CD8-positive, alpha-beta memory T cell (primary cell): ENCODE results near the gene SGPP2. TPM values are rescaled to one million over a fixed set of nuclear protein-coding genes. Genes with fewer than 3 reads are reported as not detected.

ENCODE experiments used
- CTCF ChIA-PET: fragments of 350-600 bp; sonication (Branson Sonifier 250); formaldehyde crosslinking; loops from one replicate; lab custom pipeline; 2021; ENCODE audit warnings: antibody characterized with exemption; lab: Charles Lee
- POLR2A ChIA-PET: fragments of 350-600 bp; sonication (Branson Sonifier 250); formaldehyde crosslinking; loops from one replicate; lab custom pipeline; 2021; ENCODE audit warnings: antibody characterized with exemption; lab: Charles Lee
- DNase-seq, 5 donors: peaks; one replicate each; pipeline versions ENCODE4 v3.0.0 to v3.0.0-alpha.2; 2020 to 2022; ENCODE audit warnings: mixed read lengths in 1 of 5
- H3K27ac ChIP-seq: one replicate; pipeline ENCODE4 v1.7.0; 2013; ENCODE audit warnings: low read depth, mild to moderate bottlenecking, low read length, moderate library complexity
- H3K27me3 ChIP-seq: 2 replicates; pipeline ENCODE4 v1.7.0; 2013; ENCODE audit warnings: low read length, mild to moderate bottlenecking; ENCODE audit not compliant: insufficient read depth, poor library complexity, severe bottlenecking
- H3K36me3 ChIP-seq: 2 replicates; pipeline ENCODE4 v1.7.0; 2013; ENCODE audit warnings: mild to moderate bottlenecking, low read length, moderate library complexity; ENCODE audit not compliant: insufficient read depth
- H3K4me1 ChIP-seq: 2 replicates; pipeline ENCODE4 v1.7.0; 2013; ENCODE audit warnings: mild to moderate bottlenecking, low read length, moderate library complexity; ENCODE audit not compliant: insufficient read depth
- H3K4me3 ChIP-seq: 2 replicates; pipeline ENCODE4 v1.7.0; 2013; ENCODE audit warnings: mild to moderate bottlenecking, low read length
- H3K9me3 ChIP-seq: 2 replicates; pipeline ENCODE4 v1.7.0; 2013; ENCODE audit warnings: mild to moderate bottlenecking, low read length
- H3K27ac Mint-ChIP-seq, 8 donors: one replicate each; pipeline ENCODE4 v1.8.0; 2020 to 2021; ENCODE audit warnings: mixed read lengths in 8 of 8, mild to moderate bottlenecking in 6 of 8, inconsistent platforms in 3 of 8, moderate library complexity in 3 of 8
- H3K27me3 Mint-ChIP-seq, 2 donors: one replicate each; pipeline ENCODE4 v1.8.0; 2020 to 2021; ENCODE audit warnings: mixed read lengths in 2 of 2, mild to moderate bottlenecking in 1 of 2, moderate library complexity in 1 of 2
- H3K36me3 Mint-ChIP-seq, 3 donors: one replicate each; pipeline ENCODE4 v1.8.0; 2020 to 2021; ENCODE audit warnings: mixed read lengths in 3 of 3, inconsistent platforms in 1 of 3, mild to moderate bottlenecking in 1 of 3
- H3K4me1 Mint-ChIP-seq, 3 donors: one replicate each; pipeline ENCODE4 v1.8.0; 2020 to 2021; ENCODE audit warnings: mixed read lengths in 3 of 3, inconsistent platforms in 1 of 3, mild to moderate bottlenecking in 1 of 3
- H3K4me3 Mint-ChIP-seq, 7 donors: one replicate each; pipeline ENCODE4 v1.8.0; 2020 to 2021; ENCODE audit warnings: mixed read lengths in 7 of 7, mild to moderate bottlenecking in 6 of 7, moderate library complexity in 4 of 7, inconsistent platforms in 2 of 7
- H3K9me3 Mint-ChIP-seq, 5 donors: one replicate each; pipeline ENCODE4 v1.8.0; 2020 to 2022; ENCODE audit warnings: mixed read lengths in 5 of 5, mild to moderate bottlenecking in 3 of 5, moderate library complexity in 2 of 5, inconsistent platforms in 1 of 5
- polyA plus RNA-seq: library from polyadenylated mRNA; unstranded; fragments of 300-500 nt; fragmentation: Illumina TruSeq; gene quantifications from one replicate; pipeline ENCODE4 v1.2.3, GENCODE V29; 2021
- total RNA-seq, 2 experiments: library from RNA; stranded (reverse); gene quantifications; one replicate each; pipeline ENCODE4 v1.2.3, GENCODE V29; 2021

The SGPP2 gene
- total and polyA plus RNA-seq, 3 experiments from 2014 or later = 2.2 to 7.6 (median 6.5) TPM

DNA sequence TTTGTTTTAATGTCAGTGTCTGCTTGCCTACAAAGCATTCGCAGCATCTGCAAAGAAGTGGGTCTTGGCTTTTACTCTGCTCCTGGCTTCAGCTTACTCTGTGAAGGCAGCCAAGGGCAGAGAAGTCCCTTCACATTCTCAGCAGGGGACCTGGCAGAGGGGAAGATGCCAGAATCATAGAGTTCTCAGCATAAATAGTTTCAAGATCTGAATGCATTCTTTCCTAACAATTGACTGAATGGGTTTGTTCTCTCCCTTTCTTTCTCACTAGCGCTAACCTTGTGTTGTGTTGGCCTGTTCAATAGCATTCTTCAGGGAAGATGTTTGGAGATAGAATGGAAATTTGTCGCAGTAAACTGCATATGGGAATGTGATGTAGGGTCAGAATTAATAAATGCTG lies 124.6 kb downstream of the SGPP2 start:
- CTCF ChIA-PET = no interaction called here

DNA sequence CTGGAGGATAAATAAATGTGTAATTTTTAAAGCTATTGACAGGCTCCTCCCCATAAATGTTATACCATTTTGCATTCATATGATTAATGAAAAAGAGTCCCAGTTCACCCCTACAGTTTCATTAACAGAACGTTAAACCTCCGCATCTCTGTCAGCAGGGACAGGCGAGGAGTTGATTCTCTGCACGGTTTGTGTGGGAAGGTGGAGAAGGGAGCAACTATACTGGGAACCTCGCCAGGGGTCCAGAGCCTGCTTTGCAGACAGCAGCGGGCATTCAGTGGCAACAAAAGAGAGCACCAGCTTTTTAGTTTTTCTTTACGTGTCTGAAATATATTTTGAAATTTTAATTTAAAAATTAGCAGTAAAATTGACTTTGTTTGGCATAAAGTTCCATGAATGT lies 130.2 kb downstream of the SGPP2 start:
- no peak overlapping the region for H3K27ac ChIP-seq
- Mint-ChIP-seq H3K36me3 (no peaks in the 10 kb centered on the region), H3K4me1 (no peaks in the 10 kb centered on the region), H3K4me3 (no peak overlapping the region), H3K27me3 (peaks cover 9 to 13% of the 10 kb centered on the region in 2 donors), H3K9me3 (no peaks in the 10 kb centered on the region), H3K27ac (no peak overlapping the region)
- POLR2A ChIA-PET = interaction anchor here (0.6 kb wide), 1 partner anchor 194 kb away, joined by 8 read pairs; no protein-coding TSS in a partner anchor
- CTCF ChIA-PET = no interaction called here
- no peaks in the 10 kb centered on the region for H3K9me3 ChIP-seq
- H3K27me3 ChIP-seq = no peaks in the 10 kb centered on the region
- H3K36me3 ChIP-seq = no peaks in the 10 kb centered on the region
- H3K4me1 ChIP-seq = no peaks in the 10 kb centered on the region
- no peak for DNase-seq
- H3K4me3 ChIP-seq = no peak overlapping the region

More for the DNA sequence above, 124.6 kb downstream of the SGPP2 start:
- no peaks in the 10 kb centered on the region for H3K9me3 Mint-ChIP-seq
- Histone ChIP-seq H3K27ac (no peak overlapping the region), H3K4me1 (no peaks in the 10 kb centered on the region), H3K9me3 (no peaks in the 10 kb centered on the region), H3K36me3 (no peaks in the 10 kb centered on the region), H3K4me3 (no peak overlapping the region), H3K27me3 (no peaks in the 10 kb centered on the region)
- no peaks in the 10 kb centered on the region for H3K4me1 Mint-ChIP-seq
- peaks cover 4 to 13% of the 10 kb centered on the region in 2 donors for H3K27me3 Mint-ChIP-seq
- H3K4me3 Mint-ChIP-seq = no peak overlapping the region
- DNase-seq = no peak
- H3K27ac Mint-ChIP-seq = no peak overlapping the region
- POLR2A ChIA-PET = no interaction called here
- no peaks in the 10 kb centered on the region for H3K36me3 Mint-ChIP-seq

DNA sequence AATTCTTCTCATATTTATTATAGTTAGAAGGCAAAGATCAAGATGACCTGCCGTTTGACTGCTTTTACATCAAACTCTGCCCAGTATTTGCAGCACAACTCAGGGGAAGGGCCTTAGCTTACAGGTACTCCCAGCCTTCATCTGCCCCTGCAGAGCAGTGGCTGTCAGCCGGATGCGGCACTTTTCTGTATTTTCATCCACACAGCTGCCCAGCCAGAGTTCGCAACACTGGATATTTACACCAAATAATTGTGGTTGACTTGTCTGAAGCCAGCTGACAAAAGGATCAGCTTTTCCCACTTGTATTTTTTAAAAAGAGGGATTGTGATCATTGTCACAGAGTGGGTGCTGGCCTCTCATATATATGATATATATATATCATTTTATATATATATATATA lies 136.8 kb downstream of the SGPP2 start:
- peaks cover 0 to 5% (median 3%) of the 10 kb centered on the region in 3 donors for H3K36me3 Mint-ChIP-seq
- no peak for DNase-seq
- CTCF ChIA-PET = no interaction called here
- Histone ChIP-seq H3K4me3 (no peak overlapping the region), H3K27ac (no peak overlapping the region), H3K36me3 (no peaks in the 10 kb centered on the region), H3K27me3 (no peaks in the 10 kb centered on the region), H3K4me1 (no peaks in the 10 kb centered on the region), H3K9me3 (no peaks in the 10 kb centered on the region)
- peaks cover 0 to 3% (median 2%) of the 10 kb centered on the region in 3 donors for H3K4me1 Mint-ChIP-seq
- peaks cover 0 to 2% (median 0%) of the 10 kb centered on the region in 5 donors for H3K9me3 Mint-ChIP-seq
- H3K27me3 Mint-ChIP-seq = peaks cover 0 to 6% of the 10 kb centered on the region in 2 donors
- no peak overlapping the region for H3K27ac Mint-ChIP-seq
- H3K4me3 Mint-ChIP-seq = no peak overlapping the region
- POLR2A ChIA-PET = no interaction called here

DNA sequence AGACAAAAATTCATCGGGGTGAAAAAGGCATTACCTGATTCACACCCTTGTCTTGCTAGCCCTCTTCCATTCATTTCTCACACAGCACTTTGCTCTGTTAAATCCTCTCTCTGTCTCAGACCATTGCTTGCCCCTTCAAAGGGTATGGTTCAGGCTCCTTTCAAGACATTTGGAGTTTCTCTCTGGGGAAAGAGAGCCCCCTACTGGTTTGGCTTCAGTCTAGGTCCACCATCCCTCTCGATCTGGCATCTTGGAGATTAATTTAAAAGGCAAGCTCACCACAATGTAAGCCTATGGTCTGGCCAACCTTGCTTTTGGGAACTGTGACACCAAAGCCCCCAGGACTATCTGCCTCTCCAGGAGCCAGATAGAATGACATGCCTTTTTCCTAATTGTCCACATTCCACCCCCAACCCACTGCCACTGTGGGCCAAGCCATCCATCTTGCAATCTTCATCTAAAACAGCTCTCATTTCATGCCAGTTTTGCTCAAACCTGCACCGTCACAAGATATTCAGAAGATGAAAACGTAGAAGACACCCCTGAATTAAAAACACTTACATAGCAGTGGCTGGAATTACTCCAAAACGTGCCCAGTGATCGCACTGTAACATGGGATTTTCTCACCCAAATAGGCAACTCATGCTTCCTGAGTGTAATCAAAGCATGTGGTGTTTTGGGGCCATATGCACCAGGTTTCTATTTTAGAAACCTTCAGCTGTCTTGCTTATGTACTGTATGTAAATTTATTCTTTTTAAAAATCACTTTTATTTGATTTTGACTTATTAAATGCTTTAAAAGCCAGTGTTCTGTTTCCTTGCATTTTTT lies 137.7 kb downstream of the SGPP2 start:
- H3K4me1 ChIP-seq = no peaks in the 10 kb centered on the region
- Mint-ChIP-seq H3K27ac (peak overlapping the region in 1 of 8 donors; percentile 38), H3K9me3 (peaks cover 0 to 2% (median 0%) of the 10 kb centered on the region in 5 donors), H3K4me1 (peaks cover 0 to 3% (median 2%) of the 10 kb centered on the region in 3 donors), H3K27me3 (peaks cover 0 to 5% of the 10 kb centered on the region in 2 donors), H3K36me3 (peaks cover 0 to 14% (median 3%) of the 10 kb centered on the region in 3 donors), H3K4me3 (no peak overlapping the region)
- no peak overlapping the region for H3K4me3 ChIP-seq
- H3K27ac ChIP-seq = no peak overlapping the region
- DNase-seq = no peak
- no peaks in the 10 kb centered on the region for H3K36me3 ChIP-seq
- H3K27me3 ChIP-seq = no peaks in the 10 kb centered on the region
- ChIA-PET POLR2A (no interaction called here), CTCF (interaction anchor here (0.7 to 1.2 kb wide), 2 partner anchors 17 to 244 kb away, joined by 3 to 8 read pairs; no protein-coding TSS in a partner anchor)
- no peaks in the 10 kb centered on the region for H3K9me3 ChIP-seq

DNA sequence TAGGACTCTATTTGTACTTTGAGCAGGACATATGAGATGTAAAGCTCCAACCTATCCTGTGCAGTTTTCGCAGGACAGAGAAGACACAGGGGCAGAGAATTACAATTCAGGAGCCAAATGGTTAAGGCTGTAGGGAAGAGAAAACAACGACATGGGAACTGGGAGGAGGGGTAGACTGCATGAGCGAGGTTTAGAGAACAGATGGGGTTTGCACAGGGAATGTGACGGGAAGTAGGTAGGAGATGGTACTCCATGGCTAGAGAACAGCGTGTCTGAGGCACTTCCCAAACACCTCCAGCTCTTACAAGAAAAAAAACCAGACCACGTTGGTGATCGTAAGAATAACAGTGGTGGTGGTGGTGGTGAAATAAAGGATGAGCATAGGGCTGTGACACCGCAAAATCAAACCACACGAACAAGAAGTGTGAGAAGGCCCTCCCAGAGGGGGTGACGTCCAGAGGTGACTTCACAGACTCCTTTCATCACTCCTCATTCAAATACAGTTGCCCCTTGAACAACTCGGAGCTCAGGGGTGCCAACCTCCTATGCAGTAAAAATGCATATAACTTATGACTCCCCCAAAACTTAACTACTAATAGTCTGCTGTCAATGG lies 138.9 kb downstream of the SGPP2 start:
- DNase-seq = no peak
- Mint-ChIP-seq H3K4me3 (no peak overlapping the region), H3K36me3 (peaks cover 0 to 21% (median 7%) of the 10 kb centered on the region in 3 donors), H3K27me3 (peaks cover 0 to 3% of the 10 kb centered on the region in 2 donors), H3K4me1 (peaks cover 0 to 3% (median 2%) of the 10 kb centered on the region in 3 donors), H3K27ac (no peak overlapping the region), H3K9me3 (peaks cover 0 to 2% (median 0%) of the 10 kb centered on the region in 5 donors)
- Histone ChIP-seq H3K4me1 (no peaks in the 10 kb centered on the region), H3K36me3 (no peaks in the 10 kb centered on the region), H3K9me3 (no peaks in the 10 kb centered on the region), H3K4me3 (no peak overlapping the region), H3K27me3 (no peaks in the 10 kb centered on the region), H3K27ac (no peak overlapping the region)
- ChIA-PET POLR2A (no interaction called here), CTCF (no interaction called here)

DNA sequence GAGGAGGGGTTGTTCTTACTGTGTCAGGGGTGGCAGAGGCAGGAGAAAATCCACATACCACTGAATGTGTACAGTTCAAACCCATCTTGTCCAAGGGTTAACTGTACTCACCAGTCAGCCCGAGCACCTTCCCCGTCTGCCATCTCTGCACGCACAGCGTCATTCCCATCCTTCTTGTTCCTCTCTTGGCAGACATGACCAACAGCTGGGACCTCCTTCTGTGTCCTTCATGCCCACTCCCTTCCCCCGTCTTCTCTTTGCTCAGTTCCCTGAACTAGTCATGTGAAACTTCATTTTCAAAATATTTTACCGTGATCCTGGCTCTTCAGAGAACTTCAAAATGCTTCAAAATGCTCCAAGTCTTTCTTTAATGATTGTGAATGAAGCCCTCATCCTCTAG lies 139.6 kb downstream of the SGPP2 start:
- no peak overlapping the region for H3K4me3 Mint-ChIP-seq
- no peaks in the 10 kb centered on the region for H3K36me3 ChIP-seq
- peaks cover 0 to 2% of the 10 kb centered on the region in 2 donors for H3K27me3 Mint-ChIP-seq
- ChIA-PET CTCF (interaction anchor here (1.0 kb wide), 1 partner anchor 246 kb away, joined by 4 read pairs; no protein-coding TSS in a partner anchor), POLR2A (no interaction called here)
- H3K36me3 Mint-ChIP-seq = peaks cover 0 to 24% (median 8%) of the 10 kb centered on the region in 3 donors
- no peaks in the 10 kb centered on the region for H3K9me3 ChIP-seq
- peaks cover 0 to 3% (median 2%) of the 10 kb centered on the region in 3 donors for H3K4me1 Mint-ChIP-seq
- no peaks in the 10 kb centered on the region for H3K27me3 ChIP-seq
- H3K27ac ChIP-seq = no peak overlapping the region
- H3K4me1 ChIP-seq = no peaks in the 10 kb centered on the region
- H3K9me3 Mint-ChIP-seq = peaks cover 0 to 2% (median 0%) of the 10 kb centered on the region in 5 donors
- H3K27ac Mint-ChIP-seq = peak overlapping the region in 1 of 8 donors; percentile 51
- no peak for DNase-seq
- H3K4me3 ChIP-seq = no peak overlapping the region

DNA sequence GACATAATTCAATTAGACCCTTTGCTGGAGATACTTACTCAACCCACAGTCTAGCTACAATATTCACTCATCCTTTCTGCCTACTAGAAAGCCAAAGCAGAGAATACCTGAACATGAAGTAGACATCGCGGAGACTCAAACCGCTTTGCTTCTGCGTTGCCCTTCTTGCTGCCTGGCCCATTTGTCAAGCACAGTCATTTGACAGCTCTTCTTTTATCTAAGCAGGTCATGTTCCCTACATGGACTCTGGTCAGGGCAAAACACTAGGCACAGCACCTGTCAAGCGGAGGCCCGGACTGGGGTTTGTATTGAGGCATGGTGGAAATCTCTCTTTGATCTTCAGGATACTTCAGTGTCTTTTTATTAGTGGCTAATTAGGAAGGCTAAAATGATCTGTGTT lies 141.9 kb downstream of the SGPP2 start:
- Mint-ChIP-seq H3K4me3 (no peak overlapping the region), H3K27ac (no peak overlapping the region), H3K9me3 (no peaks in the 10 kb centered on the region), H3K4me1 (peaks cover 0 to 3% (median 2%) of the 10 kb centered on the region in 3 donors), H3K36me3 (peaks cover 0 to 36% (median 18%) of the 10 kb centered on the region in 3 donors), H3K27me3 (peaks cover 0 to 2% of the 10 kb centered on the region in 2 donors)
- DNase-seq = no peak
- H3K36me3 ChIP-seq = no peaks in the 10 kb centered on the region
- H3K9me3 ChIP-seq = no peaks in the 10 kb centered on the region
- no peak overlapping the region for H3K27ac ChIP-seq
- no peak overlapping the region for H3K4me3 ChIP-seq
- no peaks in the 10 kb centered on the region for H3K4me1 ChIP-seq
- POLR2A ChIA-PET = no interaction called here
- H3K27me3 ChIP-seq = no peaks in the 10 kb centered on the region
- CTCF ChIA-PET = no interaction called here

DNA sequence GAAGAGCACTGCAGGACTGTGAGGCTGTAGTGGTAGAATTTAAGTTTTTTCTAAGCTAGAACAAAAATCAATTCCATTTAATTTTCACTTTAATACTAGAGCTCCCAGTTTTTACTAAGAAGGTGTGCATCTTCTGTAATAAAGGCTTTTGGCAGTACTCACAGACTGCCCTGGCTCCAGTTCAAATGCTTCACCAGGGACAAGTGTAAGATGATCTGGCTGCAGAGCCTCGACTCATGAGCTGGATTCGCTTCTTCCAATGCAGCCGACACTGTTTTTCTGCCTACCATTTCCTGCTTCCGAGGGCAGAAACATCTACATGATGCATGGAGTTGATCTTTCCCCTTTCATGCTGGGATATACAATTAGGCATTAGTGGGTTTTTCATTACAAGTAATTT lies 144.5 kb downstream of the SGPP2 start:
- H3K27ac ChIP-seq = no peak overlapping the region
- Mint-ChIP-seq H3K36me3 (peaks cover 0 to 58% (median 25%) of the 10 kb centered on the region in 3 donors), H3K27ac (peak overlapping the region in 1 of 8 donors; percentile 47), H3K4me1 (no peaks in the 10 kb centered on the region), H3K27me3 (no peaks in the 10 kb centered on the region), H3K9me3 (no peaks in the 10 kb centered on the region), H3K4me3 (no peak overlapping the region)
- ChIA-PET POLR2A (no interaction called here), CTCF (no interaction called here)
- DNase-seq = no peak
- H3K27me3 ChIP-seq = no peaks in the 10 kb centered on the region
- no peak overlapping the region for H3K4me3 ChIP-seq
- no peaks in the 10 kb centered on the region for H3K36me3 ChIP-seq
- no peaks in the 10 kb centered on the region for H3K9me3 ChIP-seq
- no peaks in the 10 kb centered on the region for H3K4me1 ChIP-seq
